GM18526 (cell line): ENCODE measurements around the gene RNF167.

ENCODE experiments used
- POLR2A ChIP-seq: IDR thresholded peaks from 3 replicates; pipeline ENCODE4 v1.6.1; 2011; ENCODE audit not compliant: insufficient read length; ENCODE audit errors: extremely low read depth

RNF167 gene

DNA sequence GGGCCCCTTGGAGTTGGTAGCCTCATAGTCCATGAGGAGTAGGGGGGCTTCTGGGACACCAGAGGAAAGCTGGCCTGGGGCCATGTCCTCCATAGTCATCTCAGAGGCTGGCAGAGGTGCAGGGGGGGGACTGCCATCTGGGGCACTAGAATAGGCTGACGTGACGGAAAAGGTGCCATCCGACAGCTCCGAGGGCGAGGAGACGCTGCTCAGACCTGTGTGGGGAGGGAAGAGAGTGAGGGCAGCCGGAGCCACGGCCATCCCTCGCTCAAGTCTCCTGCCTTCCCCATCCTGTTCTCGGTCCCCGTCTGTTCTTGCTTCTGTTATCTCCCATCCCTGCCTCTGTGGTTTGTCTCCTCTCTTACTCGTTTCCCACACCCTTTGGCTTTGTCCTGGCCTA, 32.3 kb downstream of the RNF167 start:
- no peak for TF ChIP-seq POLR2A

DNA sequence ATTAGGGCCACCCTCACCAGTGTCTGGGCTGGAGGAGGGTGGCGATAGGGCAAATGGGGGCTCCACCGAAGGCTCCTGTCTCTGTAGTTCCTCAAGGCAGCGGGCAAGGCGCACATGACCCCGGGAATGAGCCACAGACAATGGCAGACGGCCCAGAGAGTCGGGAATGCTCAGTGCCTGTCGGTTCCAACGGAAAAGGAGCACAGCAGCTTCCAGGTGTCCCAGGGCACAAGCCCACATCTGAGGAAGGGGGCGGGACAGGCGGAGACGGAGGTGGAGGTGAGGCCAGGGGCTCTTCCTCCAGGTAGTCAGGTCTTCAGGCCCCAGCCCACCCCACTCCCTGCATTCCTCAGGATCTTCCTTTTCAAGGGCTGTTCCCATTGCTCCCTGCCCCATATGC, 32.7 kb downstream of the RNF167 start:
- TF ChIP-seq POLR2A = no peak

DNA sequence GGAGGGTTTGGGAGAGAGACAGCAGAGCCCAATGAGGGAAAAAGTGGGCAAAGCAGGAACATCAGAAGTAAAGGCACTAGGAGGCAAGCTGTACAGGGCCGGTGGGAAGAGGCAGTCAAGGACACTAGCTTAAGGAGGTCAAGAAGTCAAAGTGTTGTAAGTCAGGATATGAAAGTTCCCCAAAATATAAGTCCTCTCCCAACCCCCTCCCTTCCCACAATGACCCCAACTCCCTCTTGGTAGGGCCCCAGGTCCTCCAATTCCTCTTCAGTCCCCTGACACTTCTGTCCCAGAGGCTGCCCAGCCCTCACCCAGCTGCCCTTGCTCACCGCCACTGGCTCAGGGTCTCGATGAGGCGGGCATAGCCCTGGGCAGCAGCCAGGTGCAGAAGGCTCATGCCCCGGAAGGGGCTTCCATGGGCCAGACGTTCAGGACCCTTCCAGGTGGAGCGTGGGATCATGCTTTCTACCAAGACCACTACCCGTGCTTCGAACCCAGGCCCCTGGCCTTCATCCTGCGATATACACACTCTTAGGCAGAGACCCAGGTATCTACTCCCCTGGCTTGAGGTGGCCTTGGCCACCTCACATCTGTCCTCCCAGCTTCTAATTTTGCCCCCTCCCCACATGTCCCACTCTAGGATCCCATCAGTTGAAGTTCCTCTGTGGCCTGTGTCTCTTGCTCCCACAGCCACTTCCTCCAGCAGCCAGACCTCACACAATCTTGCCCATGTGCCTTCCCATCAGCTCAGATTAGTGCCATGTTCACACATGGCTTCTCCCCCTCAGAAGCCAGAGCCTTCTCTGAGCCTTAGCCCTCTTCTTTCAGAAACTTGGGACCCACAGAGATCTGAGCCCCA, 33.4 kb downstream of the RNF167 start:
- no peak for TF ChIP-seq POLR2A

DNA sequence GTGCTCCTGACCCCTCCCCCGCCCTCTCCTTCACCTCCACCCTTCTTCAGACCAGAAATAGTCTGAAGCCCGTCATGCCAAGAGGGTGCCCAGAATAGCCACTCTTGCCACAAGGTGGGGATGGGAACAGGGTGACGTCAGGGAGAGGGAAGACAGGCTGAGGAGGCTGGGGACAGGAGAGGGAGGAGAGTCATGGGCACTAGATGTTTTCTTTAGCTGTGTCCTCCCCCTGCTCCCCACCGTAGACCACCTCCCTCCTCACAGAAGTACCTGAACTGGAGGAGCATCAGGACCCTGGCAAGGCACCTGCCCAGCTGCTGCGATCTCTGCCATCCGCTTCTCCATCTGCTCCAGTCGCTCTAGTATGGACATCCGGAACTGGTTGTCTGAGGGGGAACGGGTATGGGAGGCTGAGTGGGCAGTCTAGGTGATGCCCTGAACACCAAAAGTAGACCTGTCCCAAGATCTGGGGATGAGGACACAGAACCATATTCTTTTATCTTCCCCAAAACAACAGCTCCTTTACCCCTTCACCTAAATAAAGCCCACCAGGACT, 34.1 kb downstream of the RNF167 start:
- no peak for TF ChIP-seq POLR2A

DNA sequence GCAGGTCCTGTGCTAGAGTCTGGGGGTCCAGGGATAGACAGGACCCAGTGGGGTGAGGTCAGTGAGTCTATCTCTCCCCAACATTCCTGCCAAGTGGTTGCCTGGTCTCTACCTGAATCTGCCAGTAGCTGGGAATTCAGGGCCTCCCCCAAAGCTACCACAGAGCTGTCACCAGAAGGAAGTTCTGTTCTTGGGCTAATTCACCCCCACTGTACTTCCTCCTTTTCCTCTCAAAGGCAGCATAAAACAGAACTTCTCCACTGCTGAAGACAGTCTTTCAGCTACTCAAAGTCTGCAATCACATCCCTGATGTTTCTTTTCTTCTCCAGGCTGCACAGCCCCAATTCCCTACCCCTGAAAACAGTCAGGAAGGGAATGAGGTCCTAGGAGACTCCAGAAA, 38.7 kb downstream of the RNF167 start:
- no peak for TF ChIP-seq POLR2A

DNA sequence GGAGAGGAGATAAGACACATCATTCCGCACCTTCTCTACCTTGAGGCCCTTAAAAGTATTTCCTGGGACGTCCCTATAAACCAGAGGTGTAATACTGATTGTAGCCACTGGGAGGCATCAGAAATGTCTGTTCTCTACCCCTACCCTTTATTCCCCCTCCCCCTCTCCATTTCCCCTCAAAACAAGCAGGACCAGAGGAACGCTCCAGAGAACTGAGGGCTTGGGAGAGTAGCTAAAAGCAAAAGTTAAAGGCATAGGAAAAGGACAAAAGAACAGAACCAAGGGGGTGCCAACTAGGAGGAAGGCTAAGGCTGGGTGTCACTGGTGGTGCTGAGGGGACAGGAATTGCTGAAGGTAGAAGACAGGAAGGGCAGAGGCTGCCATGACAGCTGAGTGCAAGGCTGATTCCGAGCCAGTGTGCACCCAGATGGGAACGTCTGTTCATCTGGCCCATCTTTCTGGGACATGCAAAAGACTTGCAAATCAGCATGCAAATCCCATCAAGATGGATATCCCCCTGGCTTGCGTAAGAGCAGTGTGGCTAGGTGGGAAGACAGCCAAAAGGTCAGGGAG, 40.7 kb downstream of the RNF167 start:
- TF ChIP-seq POLR2A = no peak

DNA sequence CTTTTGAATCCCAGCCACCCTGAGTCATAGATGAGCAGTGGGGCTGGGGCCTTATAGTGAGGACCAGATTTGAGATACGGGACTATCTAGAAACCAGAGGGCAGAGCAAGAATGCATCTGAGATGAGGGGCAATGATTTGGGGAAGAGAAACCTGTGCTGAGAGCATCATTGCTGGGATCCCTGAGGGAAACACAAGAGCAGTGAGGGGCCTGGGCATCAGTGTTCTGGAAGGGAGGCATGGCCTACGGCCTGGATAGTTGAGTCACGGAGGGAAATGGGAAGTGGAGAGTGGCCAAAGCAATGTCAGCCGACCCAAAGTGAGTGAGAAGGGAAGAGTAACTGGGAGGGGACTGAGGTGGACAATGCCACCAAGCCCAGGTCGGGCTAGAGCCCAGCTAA, 42.2 kb downstream of the RNF167 start:
- TF ChIP-seq POLR2A = no peak

DNA sequence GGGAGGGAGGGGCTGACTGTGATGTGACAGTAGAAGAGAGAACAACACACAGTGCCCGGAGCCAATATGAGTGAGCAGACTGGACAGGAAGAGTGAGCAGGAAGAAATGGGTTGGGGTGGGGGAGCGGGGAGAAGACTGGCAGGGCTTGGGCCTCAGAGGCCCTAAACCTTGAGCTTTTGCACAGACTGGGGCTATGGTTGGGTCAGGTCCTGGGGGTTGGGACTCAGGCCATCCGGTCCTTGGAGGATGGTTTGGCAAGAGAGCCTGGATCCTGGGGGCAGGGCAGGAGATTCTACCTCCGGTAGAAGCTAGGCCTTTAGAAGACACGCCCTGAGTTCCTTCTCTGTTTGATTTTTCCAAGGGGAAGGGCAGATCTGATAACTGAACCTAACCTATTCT, 46.3 kb downstream of the RNF167 start:
- no peak for TF ChIP-seq POLR2A

DNA sequence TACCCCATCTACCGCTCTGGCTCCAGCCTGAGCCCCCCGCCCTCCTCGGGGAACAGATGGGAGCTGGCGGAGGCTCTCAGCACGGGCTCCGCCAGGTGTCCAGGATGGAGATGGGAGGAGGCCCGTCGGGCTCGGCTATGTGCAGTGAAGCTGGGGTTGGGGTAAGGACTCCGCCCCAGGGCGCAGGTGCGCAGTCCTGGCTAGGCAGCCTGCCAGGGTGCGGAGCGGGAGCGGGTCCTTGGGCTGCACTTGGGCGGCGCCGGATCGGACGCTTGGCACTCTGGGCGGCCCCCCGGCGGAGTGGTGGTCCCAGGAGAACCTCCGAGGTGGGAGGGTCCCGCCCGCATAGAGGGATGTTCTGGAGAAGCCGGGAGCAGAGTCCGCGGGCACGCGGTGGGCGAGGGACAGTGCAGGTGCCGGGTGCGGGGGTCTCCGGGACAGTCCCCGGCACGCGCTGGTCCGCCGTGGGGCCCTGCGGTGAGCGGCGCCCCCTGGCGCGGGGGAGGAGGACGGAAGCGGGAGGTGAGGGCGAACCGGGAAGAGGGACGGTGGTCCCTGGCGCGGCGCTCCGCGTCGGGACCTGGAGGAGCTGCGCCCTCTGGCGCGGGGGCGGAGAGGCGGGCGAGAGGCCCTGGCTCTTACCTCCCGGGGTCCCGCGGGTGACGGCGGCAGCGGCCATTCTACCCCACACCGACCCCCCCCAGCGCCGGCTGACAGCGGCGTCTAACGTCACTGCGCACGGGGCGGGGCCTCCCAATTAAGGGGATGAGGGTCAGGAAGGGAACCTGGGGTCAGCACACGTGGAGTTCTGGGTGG, 47.1 kb downstream of the RNF167 start, which contains the start of gene CAMTA2:
Gene CAMTA2, minus strand, starts transcription at position 725 of the 816 bp plus-strand sequence. CDS start 1,453 bp downstream, outside the sequence.
- TF ChIP-seq POLR2A = no peak

DNA sequence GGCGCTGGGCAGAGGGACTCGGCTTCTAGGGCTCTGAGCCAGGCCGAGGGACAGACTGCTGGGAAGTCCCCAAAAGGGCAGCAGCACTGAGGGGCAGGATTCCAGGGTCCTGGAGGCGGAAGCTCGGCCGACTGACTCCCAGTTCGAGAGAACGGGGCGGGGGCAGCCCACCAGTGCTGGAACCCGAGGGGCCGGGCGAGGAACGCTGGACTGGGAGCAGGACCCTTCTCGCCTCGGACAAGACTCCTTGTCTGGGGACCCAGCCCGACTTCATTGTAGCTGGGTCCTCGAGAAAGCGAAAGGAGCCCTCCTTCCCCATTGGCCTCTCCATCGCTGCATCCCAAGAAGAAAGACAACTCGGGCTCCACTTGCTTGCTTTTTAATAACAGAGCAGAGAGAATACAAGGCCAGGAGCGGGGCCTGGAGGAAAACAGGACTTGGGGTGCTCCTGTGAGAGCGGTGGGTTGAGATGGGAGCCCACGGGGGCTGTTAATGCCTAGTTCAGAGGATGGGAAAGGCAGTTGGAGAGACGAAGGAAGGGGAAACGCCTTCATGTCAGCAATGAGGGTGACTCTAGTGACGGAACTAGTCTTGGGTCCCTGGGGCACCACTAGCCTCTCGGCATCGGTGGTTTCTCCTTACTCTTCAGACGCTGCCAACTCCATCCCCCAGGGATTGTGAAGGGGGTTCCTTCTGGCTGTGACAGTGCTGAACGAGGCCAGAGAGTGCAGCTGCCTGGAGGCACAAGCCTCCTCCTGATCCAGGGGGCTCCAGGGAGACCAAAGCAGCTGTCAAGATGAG, 47.9 kb downstream of the RNF167 start:
- TF ChIP-seq POLR2A = peak; percentile 56

DNA sequence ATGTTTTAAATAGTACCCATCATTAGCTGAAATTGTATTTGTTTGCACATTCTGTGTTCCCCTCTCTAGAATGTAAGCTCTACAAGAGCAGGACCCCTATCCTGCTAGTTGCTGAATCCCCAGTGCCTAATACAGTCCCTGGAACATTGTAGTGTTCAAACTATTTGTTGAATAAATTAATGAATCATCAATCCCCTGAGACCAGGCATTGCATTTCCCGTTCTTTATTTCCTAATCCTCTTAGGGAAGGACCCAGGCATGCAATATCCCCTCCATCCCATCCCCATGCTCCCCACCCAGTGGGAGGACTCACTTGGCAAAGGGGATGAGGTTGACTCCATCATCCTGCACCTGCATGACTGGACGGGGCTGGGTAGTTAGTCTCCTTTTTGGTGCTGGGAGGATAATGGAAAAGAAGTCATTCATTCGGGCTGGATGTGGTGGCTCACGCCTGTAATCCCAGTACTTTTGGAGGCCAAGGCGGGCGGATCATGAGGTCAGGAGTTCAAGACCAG, 54.1 kb downstream of the RNF167 start:
- no peak for TF ChIP-seq POLR2A
